Suppressor macrophage treated with lipopolysaccharide for 4 hours (primary cell): ENCODE results near the gene EIF4G3.
"Not testable (repeated sequence)": the region's sequence is repeated elsewhere in the genome, so short reads cannot be mapped to it uniquely, and the experiment has no call there.

Experiments used
- DNase-seq: peaks from one replicate; pipeline ENCODE4 v3.0.0-alpha.2; 2020

EIF4G3 gene

DNA sequence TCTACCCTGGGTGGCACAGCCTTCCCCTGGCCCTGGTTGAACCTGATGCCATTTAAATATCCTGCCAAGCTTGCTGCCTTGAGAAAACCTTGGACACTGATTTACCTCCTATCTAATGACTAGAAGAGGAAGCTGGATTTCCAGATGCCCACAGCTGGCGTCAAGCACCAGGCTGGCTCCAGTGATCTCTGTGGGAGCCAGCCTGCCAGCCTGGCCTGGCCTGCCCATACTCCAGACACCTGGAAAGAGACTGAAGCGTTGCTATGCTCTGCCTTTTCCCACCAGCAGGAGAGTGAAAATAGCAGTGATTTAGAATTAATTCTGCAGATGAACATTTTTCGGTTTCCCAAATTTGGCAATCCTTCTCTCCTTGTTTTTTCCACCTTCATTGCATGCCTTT is 11.5 kb upstream of the EIF4G3 start:
- DNase-seq = no peak

- DNase-seq = no peak
Measured at GRCh38 chr1:21185221-21185731, 8.6 kb upstream of the EIF4G3 start.

GRCh38 chr1:21184276-21184675 is 7.6 kb upstream of the EIF4G3 start:
- peak; percentile 54 for DNase-seq

DNA sequence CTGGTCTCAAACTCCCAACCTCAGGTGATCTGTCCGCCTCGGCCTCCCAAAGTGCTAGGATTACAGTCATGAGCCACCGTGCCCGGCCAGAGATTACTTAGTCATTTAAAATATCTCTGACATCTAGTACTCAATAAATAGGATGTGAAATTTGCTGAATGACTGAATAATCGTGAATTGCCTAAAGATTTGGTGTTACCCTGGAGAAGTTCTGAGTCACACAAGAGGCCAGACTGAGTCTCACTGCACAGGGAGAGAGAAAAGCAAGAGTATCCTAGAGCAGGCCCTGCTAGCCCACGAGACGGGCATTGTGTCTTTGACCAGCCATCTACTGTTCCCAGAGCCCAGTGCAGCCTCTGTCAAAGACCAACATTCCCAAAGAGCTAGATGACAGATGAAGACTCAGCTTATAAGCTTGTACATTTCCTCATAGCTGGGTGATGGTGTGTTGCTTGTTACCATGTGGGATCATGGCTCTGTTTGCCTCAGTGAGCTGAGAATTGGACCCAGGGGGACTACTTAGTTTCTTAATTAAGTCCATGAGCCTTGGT is 5.6 kb upstream of the EIF4G3 start:
- peak; percentile 81 for DNase-seq

DNA sequence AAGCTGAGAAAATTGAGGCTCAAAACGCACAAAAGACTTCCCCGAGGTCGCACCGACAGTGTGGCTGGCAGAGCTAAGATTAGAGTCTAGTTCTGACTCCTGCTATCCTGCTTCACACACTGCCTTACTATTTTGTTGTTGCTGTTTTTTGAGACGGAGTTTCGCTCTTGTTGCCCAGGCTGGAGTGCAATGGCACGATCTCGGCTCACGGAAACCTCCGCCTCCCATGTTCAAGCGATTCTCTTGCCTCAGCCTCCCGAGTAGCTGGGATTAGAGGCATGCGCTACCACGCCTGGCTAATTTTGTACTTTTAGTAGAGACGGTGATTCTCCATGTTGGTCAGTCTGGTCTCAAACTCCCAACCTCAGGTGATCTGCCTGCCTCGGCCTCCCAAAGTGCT is 1.6 kb upstream of the EIF4G3 start:
- DNase-seq = not testable (repeated sequence)

DNA sequence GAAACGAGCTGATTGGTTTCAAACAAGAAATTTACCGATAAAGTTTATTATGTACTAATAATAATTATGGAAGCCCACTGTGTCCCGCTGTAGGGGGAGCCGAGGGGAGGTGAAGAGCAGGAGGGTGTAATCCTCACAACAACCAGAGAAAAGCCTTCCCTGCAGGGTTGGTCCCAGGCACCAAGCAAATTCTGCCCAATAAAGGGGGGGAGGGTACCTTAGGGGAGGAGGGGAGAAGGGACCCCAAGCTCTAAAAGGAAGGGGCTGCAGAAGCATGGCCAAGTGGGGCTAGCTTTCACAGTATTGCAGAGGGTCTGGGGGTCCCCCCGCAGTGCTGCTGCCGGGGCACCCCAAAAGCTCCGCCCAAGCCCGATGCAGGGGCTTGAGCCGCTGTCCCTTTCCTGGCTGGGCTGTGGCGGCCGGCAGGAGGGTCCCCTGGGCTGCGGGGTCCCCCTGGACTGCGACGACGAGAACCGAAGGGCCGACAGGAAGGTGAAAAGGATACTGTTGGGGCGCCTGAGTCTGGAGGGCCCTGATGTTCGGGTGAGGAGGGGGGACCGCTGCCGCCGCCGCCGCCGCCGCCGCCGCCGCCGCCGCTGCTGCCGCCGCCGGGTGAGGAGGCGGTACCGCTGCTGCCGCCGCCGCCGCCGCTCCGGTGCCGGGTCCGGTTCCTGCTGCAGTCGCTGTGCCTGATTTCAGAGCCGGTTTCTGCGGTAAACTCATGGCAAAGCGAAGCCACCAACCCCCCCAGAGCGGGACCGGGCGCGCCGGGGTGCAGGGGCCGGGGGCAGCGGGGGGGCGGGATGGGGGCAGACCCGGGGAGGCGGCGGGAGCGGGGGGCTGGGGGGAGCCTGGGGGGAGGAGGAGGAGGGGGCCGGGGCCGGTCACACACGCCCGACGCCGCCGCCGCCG is 771 bp downstream of the EIF4G3 start:
- DNase-seq = peak; percentile 32

GRCh38 chr1:21175324-21175669 is 1.4 kb downstream of the EIF4G3 start:
- peak; percentile 90 for DNase-seq

DNA sequence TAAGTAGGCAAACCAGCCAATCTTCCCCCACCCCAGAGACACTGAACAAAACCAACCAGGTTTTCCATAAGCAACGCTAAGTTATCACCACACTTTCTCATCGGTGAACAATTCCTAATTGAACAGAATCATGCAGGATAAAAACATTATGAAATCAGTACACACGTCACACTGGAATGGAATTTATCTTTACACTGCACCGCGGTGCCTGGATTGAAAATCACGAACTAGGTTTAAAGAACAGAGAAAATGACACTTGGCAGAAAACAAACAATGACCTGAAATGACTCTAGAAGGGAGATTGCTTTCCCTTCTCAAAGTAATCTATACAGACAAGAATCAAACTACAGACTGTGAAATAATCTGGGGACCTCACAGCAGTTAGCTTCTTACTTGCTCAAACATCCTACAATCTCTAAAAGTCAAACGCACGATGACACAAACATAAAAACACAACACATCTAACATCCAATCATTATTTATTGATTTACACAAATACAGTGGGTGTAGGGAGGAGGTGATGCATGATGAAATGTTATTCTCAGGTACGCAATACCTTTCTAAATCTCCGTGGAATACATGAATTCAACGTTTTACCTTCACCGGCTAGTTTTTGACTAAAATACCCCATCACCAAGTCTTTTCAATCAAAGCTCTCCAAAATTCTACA is 1.9 kb downstream of the EIF4G3 start:
- DNase-seq = no peak

DNA sequence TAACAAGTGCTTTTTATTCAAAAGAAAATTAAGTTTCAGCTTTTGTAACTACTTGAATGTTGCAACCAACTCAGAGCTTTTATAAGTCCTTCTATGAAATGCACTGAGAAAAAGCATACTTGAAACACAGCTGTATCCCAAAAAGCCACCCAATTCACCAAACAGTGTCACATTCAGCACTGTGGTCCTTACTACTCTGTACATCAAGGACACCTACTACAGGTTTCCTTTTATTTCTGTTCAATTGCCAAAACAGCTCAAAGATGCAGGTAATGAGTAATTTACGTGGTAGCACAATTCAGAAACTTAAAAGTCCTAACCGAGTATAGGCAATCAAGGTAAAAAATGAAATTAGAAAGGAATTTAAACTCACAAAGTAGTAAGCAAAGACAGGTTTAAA is 2.5 kb downstream of the EIF4G3 start:
- DNase-seq = no peak

- not testable (repeated sequence) for DNase-seq
Measured at GRCh38 chr1:21173096-21173495, 3.6 kb downstream of the EIF4G3 start.

GRCh38 chr1:21170837-21171236 is 5.9 kb downstream of the EIF4G3 start:
- DNase-seq = not testable (repeated sequence)

GRCh38 chr1:21168444-21168843 is 8.3 kb downstream of the EIF4G3 start:
- no peak for DNase-seq

- peak; percentile 52 for DNase-seq
Measured at GRCh38 chr1:21165646-21166045, 11.1 kb downstream of the EIF4G3 start.

GRCh38 chr1:21165076-21165475 is 11.6 kb downstream of the EIF4G3 start:
- no peak for DNase-seq

GRCh38 chr1:21164266-21164665 is 12.4 kb downstream of the EIF4G3 start:
- no peak for DNase-seq

DNA sequence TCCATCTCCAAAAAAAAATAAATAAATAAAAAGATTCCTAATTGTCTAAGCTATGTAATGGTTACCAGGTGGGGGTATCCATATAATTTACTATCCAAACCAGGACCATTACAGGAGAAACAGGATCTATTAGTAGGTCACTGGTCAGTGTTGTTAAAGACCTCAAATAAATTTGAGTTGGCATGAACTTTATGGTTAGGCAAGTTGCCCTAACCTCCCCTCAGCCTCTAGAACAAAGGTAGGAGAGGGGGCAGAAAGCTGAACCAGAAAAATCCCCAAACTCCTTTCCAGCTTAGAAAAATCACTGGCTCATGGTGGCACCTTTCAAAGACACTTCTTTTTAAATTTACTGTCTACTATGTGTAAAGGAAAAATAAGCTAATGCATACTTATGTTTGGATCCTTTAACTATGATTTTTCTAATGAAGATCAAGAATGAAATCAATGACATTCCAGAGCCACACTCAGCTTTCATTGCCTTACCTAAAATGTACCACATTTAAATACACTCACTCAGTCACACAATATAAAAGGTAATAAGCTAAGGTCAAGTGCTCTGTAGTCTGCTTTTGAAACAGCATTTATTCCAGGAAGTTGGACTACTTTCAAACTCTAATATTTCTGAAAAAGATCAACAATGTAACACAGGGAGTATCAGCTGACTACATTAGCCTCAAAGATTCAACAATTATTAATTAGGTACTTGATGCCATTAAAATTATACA is 13.8 kb downstream of the EIF4G3 start:
- no peak for DNase-seq

- DNase-seq = no peak
Measured at GRCh38 chr1:21161842-21162241, 14.9 kb downstream of the EIF4G3 start.

- no peak for DNase-seq
Measured at GRCh38 chr1:21160263-21160796, 16.4 kb downstream of the EIF4G3 start.

GRCh38 chr1:21157868-21158267 is 18.8 kb downstream of the EIF4G3 start:
- no peak for DNase-seq

GRCh38 chr1:21157054-21157453 is 19.6 kb downstream of the EIF4G3 start:
- no peak for DNase-seq

DNA sequence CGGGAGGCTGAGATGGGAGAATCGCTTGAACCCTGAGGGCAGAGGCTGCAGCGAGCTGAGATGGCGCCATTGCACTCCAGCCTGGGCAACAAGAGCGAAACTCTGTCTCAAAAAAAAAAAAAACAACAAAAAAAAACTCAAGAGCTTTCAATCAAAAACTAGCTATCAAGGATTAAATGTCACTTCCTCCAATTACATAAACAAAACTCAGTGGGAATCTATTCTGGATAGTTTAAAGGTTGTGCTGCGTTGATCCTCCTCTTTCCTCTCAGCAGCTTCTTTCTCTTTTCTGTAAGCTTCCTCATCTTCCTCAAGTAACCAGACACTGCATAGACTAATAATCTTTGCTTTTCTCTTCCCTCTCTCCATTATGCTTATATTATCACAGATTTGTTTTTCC is 20.7 kb downstream of the EIF4G3 start:
- DNase-seq = no peak

- peak; percentile 29 for DNase-seq
Measured at GRCh38 chr1:21154717-21155116, 22.0 kb downstream of the EIF4G3 start.

- no peak for DNase-seq
Measured at GRCh38 chr1:21153388-21153787, 23.3 kb downstream of the EIF4G3 start.
